ENCODE results near the gene SEC23B.

The SEC23B gene

GRCh38 chr20:18527339-18527738, 19.6 kb downstream of the SEC23B start:
- no peak for TF ChIP-seq CTCF (IDR thresholded peaks at IDR 0.05; ENCODE audit: low read depth, low read length, missing control alignments)
- H3K4me3 ChIP-seq (ENCODE audit: low read depth, low read length), result no peak overlapping the region
- DNase-seq (ENCODE audit: low read depth), result no peak

GRCh38 chr20:18527836-18528235, 20.1 kb downstream of the SEC23B start:
- no peak for DNase-seq (ENCODE audit: low read depth)
- no peak overlapping the region for H3K4me3 ChIP-seq (ENCODE audit: low read depth, low read length)
- no peak for TF ChIP-seq CTCF (IDR thresholded peaks at IDR 0.05; ENCODE audit: low read depth, low read length, missing control alignments)

- no peak for DNase-seq (ENCODE audit: low read depth)
- no peak for TF ChIP-seq CTCF (IDR thresholded peaks at IDR 0.05; ENCODE audit: low read depth, low read length, missing control alignments)
- no peak overlapping the region for H3K4me3 ChIP-seq (ENCODE audit: low read depth, low read length)
These were observed 21.3 kb downstream of the SEC23B start for GRCh38 chr20:18529041-18529440.

GRCh38 chr20:18532626-18533025, 24.9 kb downstream of the SEC23B start:
- DNase-seq (ENCODE audit: low read depth), result no peak
- no peak for TF ChIP-seq CTCF (IDR thresholded peaks at IDR 0.05; ENCODE audit: low read depth, low read length, missing control alignments)
- no peak overlapping the region for H3K4me3 ChIP-seq (ENCODE audit: low read depth, low read length)

- DNase-seq (ENCODE audit: low read depth), result no peak
- no peak for TF ChIP-seq CTCF (IDR thresholded peaks at IDR 0.05; ENCODE audit: low read depth, low read length, missing control alignments)
- H3K4me3 ChIP-seq (ENCODE audit: low read depth, low read length), result no peak overlapping the region
These were observed 25.8 kb downstream of the SEC23B start for GRCh38 chr20:18533491-18533890.

GRCh38 chr20:18533978-18534644, 26.4 kb downstream of the SEC23B start:
- no peak overlapping the region for H3K4me3 ChIP-seq (ENCODE audit: low read depth, low read length)
- DNase-seq (ENCODE audit: low read depth), result no peak
- no peak for TF ChIP-seq CTCF (IDR thresholded peaks at IDR 0.05; ENCODE audit: low read depth, low read length, missing control alignments)

GRCh38 chr20:18537651-18538050, 29.9 kb downstream of the SEC23B start:
- no peak overlapping the region for H3K4me3 ChIP-seq (ENCODE audit: low read depth, low read length)
- DNase-seq (ENCODE audit: low read depth), result no peak
- TF ChIP-seq CTCF (IDR thresholded peaks at IDR 0.05; ENCODE audit: low read depth, low read length, missing control alignments), result no peak

All from GM12864 (cell line).